Peyer's patch (tissue), 4 donors: ENCODE data around the gene PCED1B. TPM values are rescaled to one million over a fixed set of nuclear protein-coding genes. Genes with fewer than 3 reads are reported as not detected.

Experiments
- DNase-seq, 3 donors: peaks; one replicate each; pipeline ENCODE4 v3.0.0-alpha.2; 2017 to 2019
- H3K27ac ChIP-seq, 4 donors: fragments of 200-600 bp; sonication (generic); one replicate each; pipeline ENCODE4 v1.5.1; 2016 to 2019
- H3K27me3 ChIP-seq, 2 donors: fragments of 200-600 bp; sonication (generic); one replicate each; pipeline ENCODE4 v1.5.1; 2019
- H3K36me3 ChIP-seq, 3 donors: fragments of 200-600 bp; sonication (generic); one replicate each; pipeline ENCODE4 v1.5.1; 2016 to 2019
- H3K4me1 ChIP-seq, 4 donors: fragments of 200-600 bp; sonication (generic); one replicate each; pipeline ENCODE4 v1.5.1; 2016 to 2019
- H3K4me3 ChIP-seq, 4 donors: fragments of 200-600 bp; sonication (generic); 1 replicate in 3 of 4; 2 replicates in 1 of 4; pipeline ENCODE4 v1.5.1; 2016 to 2019; ENCODE audit warnings: mild to moderate bottlenecking in 1 of 4
- H3K9me3 ChIP-seq, 4 donors: fragments of 200-600 bp; sonication (generic); one replicate each; pipeline ENCODE4 v1.5.1; 2016 to 2019; ENCODE audit warnings: mild to moderate bottlenecking in 1 of 4
- POLR2A ChIP-seq, 2 donors: fragments of 450-650 bp; IDR thresholded peaks; one replicate each; pipeline ENCODE4 v1.5.1; 2017; ENCODE audit warnings: antibody characterized with exemption in 2 of 2, mild to moderate bottlenecking in 2 of 2, moderate library complexity in 2 of 2
- total RNA-seq, 4 donors: library from RNA; depleted of rRNA; stranded (reverse); fragments of >200 nt; gene quantifications; one replicate each; pipeline ENCODE4 v1.1.0, GENCODE V29; 2016
- TF ChIP-seq, protein P1 (sequence below), 6 experiments: fragments of 450-650 bp in 4 of 6; fragments of 200-600 bp in 2 of 6; sonication (generic) in 1 of 6; IDR thresholded peaks; one replicate each; pipeline ENCODE4 v1.5.1; 2017 to 2019; ENCODE audit warnings: antibody characterized with exemption in 6 of 6, mild to moderate bottlenecking in 3 of 6, moderate library complexity in 1 of 6

Gene PCED1B
- total RNA-seq, 4 donors from 2014 or later: 1.9 to 11.6 (median 2.3) TPM; not detected in 1

DNA sequence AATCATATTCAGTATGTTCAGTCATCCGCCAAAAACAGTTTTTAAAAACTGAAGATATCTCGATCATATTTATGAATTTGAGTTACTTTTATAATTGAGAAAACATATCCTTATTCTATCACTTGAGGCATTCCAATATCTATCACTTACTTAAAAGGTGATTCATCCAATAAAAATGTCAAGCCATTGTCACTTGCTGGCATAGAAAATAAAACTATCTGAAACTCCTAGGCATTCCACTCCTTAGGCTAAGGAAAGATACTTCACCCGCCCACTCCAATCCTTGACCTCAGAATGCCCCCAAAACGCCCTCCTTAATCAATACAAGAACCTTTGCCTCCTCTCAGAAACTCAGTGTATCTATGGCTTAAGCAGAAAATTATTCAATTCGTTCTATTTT lies 51.6 kb downstream of the PCED1B start:
- no peaks in the 10 kb centered on the region for H3K9me3 ChIP-seq
- H3K4me1 ChIP-seq: no peaks in the 10 kb centered on the region
- no peaks in the 10 kb centered on the region for H3K27me3 ChIP-seq
- DNase-seq: no peak
- TF ChIP-seq, protein P1, sequence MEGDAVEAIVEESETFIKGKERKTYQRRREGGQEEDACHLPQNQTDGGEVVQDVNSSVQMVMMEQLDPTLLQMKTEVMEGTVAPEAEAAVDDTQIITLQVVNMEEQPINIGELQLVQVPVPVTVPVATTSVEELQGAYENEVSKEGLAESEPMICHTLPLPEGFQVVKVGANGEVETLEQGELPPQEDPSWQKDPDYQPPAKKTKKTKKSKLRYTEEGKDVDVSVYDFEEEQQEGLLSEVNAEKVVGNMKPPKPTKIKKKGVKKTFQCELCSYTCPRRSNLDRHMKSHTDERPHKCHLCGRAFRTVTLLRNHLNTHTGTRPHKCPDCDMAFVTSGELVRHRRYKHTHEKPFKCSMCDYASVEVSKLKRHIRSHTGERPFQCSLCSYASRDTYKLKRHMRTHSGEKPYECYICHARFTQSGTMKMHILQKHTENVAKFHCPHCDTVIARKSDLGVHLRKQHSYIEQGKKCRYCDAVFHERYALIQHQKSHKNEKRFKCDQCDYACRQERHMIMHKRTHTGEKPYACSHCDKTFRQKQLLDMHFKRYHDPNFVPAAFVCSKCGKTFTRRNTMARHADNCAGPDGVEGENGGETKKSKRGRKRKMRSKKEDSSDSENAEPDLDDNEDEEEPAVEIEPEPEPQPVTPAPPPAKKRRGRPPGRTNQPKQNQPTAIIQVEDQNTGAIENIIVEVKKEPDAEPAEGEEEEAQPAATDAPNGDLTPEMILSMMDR (IDR thresholded peaks at IDR 0.05): no peak
- no peak for TF ChIP-seq POLR2A (IDR thresholded peaks at IDR 0.05)
- H3K4me3 ChIP-seq: no peak overlapping the region
- H3K27ac ChIP-seq: no peak overlapping the region
- H3K36me3 ChIP-seq: no peaks in the 10 kb centered on the region

DNA sequence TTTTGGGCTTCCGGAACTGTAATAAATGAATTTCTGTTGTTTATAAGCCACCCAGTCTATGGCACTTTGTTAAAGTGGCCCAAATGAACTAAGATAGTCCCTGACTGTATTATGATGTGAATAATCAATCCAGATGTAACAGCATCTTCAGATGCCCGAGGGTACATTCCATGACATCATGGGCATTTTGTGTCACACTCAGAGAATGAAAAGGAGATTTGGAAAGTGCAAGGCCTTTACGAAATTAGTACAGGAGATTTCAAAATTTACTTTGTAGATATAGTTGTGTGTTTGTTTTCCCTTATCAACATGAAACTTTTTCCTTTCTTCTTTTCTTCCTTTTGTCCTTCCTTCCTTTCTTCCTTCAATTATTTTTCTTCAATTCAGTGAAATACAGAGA lies 54.6 kb downstream of the PCED1B start:
- H3K4me1 ChIP-seq: no peaks in the 10 kb centered on the region
- no peaks in the 10 kb centered on the region for H3K36me3 ChIP-seq
- H3K4me3 ChIP-seq: no peak overlapping the region
- DNase-seq: no peak
- no peaks in the 10 kb centered on the region for H3K9me3 ChIP-seq
- no peaks in the 10 kb centered on the region for H3K27me3 ChIP-seq
- TF ChIP-seq, protein P1 (IDR thresholded peaks at IDR 0.05): no peak
- TF ChIP-seq POLR2A (IDR thresholded peaks at IDR 0.05): no peak
- no peak overlapping the region for H3K27ac ChIP-seq

DNA sequence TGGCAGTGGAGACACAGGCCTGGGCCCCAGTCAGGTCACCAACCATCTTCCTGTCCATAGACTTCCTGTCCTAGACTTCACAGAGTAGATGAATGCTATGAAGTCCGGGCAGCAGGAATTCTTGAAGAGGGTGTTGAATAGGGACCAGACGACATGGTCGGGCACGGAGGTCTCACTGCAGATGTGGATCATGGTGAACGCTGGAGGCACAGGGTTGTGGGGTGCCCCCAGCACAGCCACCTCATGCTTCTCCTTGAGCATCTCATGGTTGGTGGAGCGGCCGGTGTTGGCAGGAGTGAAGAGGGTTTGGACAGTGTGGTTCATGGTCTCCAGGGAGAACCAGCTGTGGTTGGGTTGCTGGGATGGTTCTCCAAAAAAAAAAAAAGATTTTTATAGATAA lies 56.2 kb downstream of the PCED1B start:
- Histone ChIP-seq H3K9me3 (no peaks in the 10 kb centered on the region), H3K4me1 (no peaks in the 10 kb centered on the region), H3K36me3 (no peaks in the 10 kb centered on the region), H3K27ac (no peak overlapping the region), H3K27me3 (no peaks in the 10 kb centered on the region), H3K4me3 (no peak overlapping the region)
- TF ChIP-seq, protein P1 (IDR thresholded peaks at IDR 0.05): no peak
- no peak for TF ChIP-seq POLR2A (IDR thresholded peaks at IDR 0.05)
- no peak for DNase-seq

DNA sequence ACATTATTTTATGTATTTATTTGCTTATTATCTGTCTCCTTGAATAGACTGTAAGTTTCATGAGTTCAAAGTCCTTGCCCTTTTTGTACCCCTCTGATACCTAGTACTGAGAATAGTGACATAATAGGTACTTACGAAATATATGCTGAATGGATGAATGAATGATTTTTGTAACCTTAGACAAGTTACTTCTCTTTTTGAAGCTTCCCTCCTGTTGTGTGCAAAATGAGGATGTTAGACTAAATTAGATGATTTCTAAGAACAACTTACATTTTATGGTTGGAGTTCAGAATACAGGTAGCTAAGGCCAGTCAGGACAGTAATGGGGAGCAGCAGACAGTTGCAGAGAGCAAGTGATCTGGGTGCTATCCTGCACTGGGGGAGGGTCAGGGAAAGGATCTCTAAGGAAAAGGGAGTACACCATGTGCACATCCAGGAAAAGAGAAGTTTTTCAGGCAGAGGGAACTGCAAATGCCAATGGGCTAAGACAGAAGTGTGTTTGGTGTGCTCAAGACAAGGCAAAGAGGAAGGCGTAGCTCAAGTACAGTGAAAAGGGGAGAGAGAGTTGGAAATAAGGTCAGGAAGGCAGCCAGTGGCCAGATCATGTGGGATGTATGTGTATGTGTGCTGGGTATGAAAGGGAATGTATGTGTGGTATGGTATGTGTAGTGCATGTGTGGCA lies 59.7 kb downstream of the PCED1B start:
- H3K27me3 ChIP-seq: no peaks in the 10 kb centered on the region
- no peaks in the 10 kb centered on the region for H3K4me1 ChIP-seq
- DNase-seq: no peak
- H3K4me3 ChIP-seq: no peak overlapping the region
- H3K36me3 ChIP-seq: no peaks in the 10 kb centered on the region
- no peaks in the 10 kb centered on the region for H3K9me3 ChIP-seq
- TF ChIP-seq, protein P1 (IDR thresholded peaks at IDR 0.05): no peak
- no peak for TF ChIP-seq POLR2A (IDR thresholded peaks at IDR 0.05)
- H3K27ac ChIP-seq: no peak overlapping the region

DNA sequence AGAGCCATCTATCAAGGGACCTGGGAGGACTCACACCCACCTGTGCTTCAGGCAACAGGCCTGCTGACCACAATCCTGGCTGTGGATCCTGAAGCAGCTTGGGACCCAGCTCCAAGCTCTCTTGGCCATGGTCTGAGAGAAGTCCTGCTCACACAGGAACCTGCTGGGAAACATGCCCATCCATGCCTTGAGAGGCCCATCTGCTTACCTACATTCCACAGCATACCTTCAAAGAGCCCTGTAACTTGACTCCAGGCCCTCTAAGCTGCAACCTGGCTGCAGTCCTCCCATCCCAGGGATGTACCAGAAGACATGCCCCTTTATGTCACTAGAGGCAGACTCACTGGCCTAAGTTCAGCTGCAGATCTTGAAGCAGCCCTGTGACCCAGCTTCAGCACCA lies 62.0 kb downstream of the PCED1B start:
- Histone ChIP-seq H3K36me3 (no peaks in the 10 kb centered on the region), H3K27ac (no peak overlapping the region), H3K27me3 (no peaks in the 10 kb centered on the region), H3K4me1 (no peaks in the 10 kb centered on the region), H3K9me3 (no peaks in the 10 kb centered on the region), H3K4me3 (no peak overlapping the region)
- no peak for TF ChIP-seq POLR2A (IDR thresholded peaks at IDR 0.05)
- TF ChIP-seq, protein P1 (IDR thresholded peaks at IDR 0.05): no peak
- DNase-seq: no peak

DNA sequence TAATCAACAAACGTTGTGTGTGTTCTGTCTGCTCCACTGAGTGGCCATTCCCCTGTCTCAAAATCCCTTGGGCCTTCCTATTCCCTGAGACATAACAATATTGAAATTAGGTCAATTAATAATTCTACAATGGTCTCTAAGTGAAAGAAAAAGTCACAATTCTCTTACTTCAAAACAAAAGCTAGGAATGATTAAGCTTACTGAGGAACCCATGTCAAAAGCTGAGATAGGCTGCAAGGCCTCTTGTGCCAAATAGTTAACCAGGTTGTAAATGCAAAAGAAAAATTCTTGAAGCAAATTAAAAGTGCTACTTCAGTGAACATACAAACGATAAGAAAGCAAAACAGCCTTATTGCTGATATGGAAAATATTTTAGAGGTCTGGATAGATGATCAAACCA lies 65.3 kb downstream of the PCED1B start:
- Histone ChIP-seq H3K27me3 (no peaks in the 10 kb centered on the region), H3K4me3 (no peak overlapping the region), H3K36me3 (no peaks in the 10 kb centered on the region), H3K27ac (no peak overlapping the region), H3K9me3 (no peaks in the 10 kb centered on the region), H3K4me1 (no peaks in the 10 kb centered on the region)
- DNase-seq: no peak
- no peak for TF ChIP-seq POLR2A (IDR thresholded peaks at IDR 0.05)
- TF ChIP-seq, protein P1 (IDR thresholded peaks at IDR 0.05): no peak
